Measurements from ENCODE around the gene GABARAP. TPM values are rescaled to one million over a fixed set of nuclear protein-coding genes. Genes with fewer than 3 reads are reported as not detected.

The GABARAP gene
- total and polyA plus RNA-seq, 2 of the 4 experiments (the other 2 are of a cell fraction) = 77.8 to 780 TPM

DNA sequence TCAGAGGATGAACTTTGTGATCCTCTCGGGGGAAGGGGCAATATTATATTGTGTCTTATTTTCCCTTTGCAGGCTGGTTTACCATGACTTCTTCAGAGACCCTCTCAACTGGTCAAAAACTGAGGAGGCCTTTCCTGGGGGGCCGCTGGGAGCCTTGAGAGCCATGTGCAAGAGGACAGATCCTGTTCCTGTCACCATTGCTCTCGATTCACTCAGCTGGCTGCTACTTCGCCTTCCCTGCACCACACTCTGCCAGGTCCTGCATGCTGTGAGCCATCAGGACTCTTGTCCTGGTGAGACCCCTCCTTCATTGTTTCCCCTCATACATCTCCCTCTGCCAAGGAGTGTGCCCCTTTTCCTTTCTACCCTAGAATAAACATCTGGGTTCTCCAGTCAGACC lies 12.3 kb upstream of the GABARAP start:
- in situ Hi-C loops (cut with MboI; ENCODE audit: low sequenced_read_pairs) = no loop called here
- ATAC-seq (ENCODE audit: low read depth) (no peak), DNase-seq (no peak)
- no peak overlapping the region for H2BK15ac ChIP-seq (ENCODE audit: low read depth, low read length)
- H3K23ac ChIP-seq (ENCODE audit: low read depth, low read length) = no peak overlapping the region
- no peak overlapping the region for H3K18ac ChIP-seq (ENCODE audit: low read depth, low read length)
- no peak overlapping the region for H2BK20ac ChIP-seq (ENCODE audit: low read depth, low read length)
- H3K79me1 ChIP-seq (ENCODE audit: low read depth in 1 of 2, low read length in 2 of 2) = peaks cover 7 to 33% of the 10 kb centered on the region in 2 experiments; a peak in 3 of 4 replicates
- H4K5ac ChIP-seq (ENCODE audit: low read depth, low read length) = no peak overlapping the region
- no peak overlapping the region for H3K4me2 ChIP-seq (ENCODE audit: low read depth, low read length)
- H3K4ac ChIP-seq (ENCODE audit: low read depth, low read length) = no peak overlapping the region
- POLR2A ChIA-PET (ENCODE audit: unreplicated experiment) = interaction anchor here (0.6 kb wide), 1 partner anchor 9 kb away, joined by 9 read pairs; no protein-coding TSS in a partner anchor
- H3K56ac ChIP-seq (ENCODE audit: extremely low read depth, insufficient read depth, low read length) = no peak overlapping the region
- H3K27ac ChIP-seq (ENCODE audit: insufficient read depth, low read length) = no peak overlapping the region
- H3K4me3 ChIP-seq (ENCODE audit: insufficient read depth, low read depth, low read length) = no peak overlapping the region
- no peak overlapping the region for H4K8ac ChIP-seq (ENCODE audit: low read depth in 2 of 2, low read length in 2 of 2)
- no peak overlapping the region for H2BK5ac ChIP-seq (ENCODE audit: low read depth, low read length, poor library complexity, severe bottlenecking)
- WGBS, 2 experiments (ENCODE audit: extremely low coverage in 2 of 2, insufficient read length in 1 of 2) = 86% methylated on average over 3 of the region's 4 CpGs; no CpG with 5 or more reads in 1 of the 2 experiments
- no peak overlapping the region for H4K91ac ChIP-seq (ENCODE audit: insufficient read depth, low read depth, low read length)
- H4K20me1 ChIP-seq (ENCODE audit: insufficient read depth, low read length) = no peaks in the 10 kb centered on the region
- peaks cover 30% of the 10 kb centered on the region for H3K36me3 ChIP-seq (ENCODE audit: control insufficient read depth, insufficient read depth, low read length)
- H2BK120ac ChIP-seq (ENCODE audit: low read depth, low read length) = no peak overlapping the region
- H2AK5ac ChIP-seq (ENCODE audit: low read depth, low read length) = no peak overlapping the region
- no peaks in the 10 kb centered on the region; the same call in none of the 2 replicates for H3K9me1 ChIP-seq (ENCODE audit: insufficient read depth, low read length)
- dilution Hi-C loops (cut with HindIII; ENCODE audit: low sequenced_read_pairs, unreplicated experiment) = no loop called here
- no peak overlapping the region for H3K9ac ChIP-seq (ENCODE audit: low read depth, low read length)
- CTCF ChIA-PET = no interaction called here
- no peak overlapping the region for H2AFZ ChIP-seq (replicated peaks; ENCODE audit: low read length, poor library complexity)
- intact Hi-C loops (cut with micrococcal nuclease) = no loop called here
- no peak overlapping the region for H3K14ac ChIP-seq (replicated peaks; ENCODE audit: low read depth, low read length)
- no peaks in the 10 kb centered on the region for H3K9me3 ChIP-seq (ENCODE audit: control insufficient read depth, insufficient read depth, low read length)
- BruUV-seq (replicated peaks) = no TSS peak
- H3K4me1 ChIP-seq (ENCODE audit: control insufficient read depth, insufficient read depth, low read length) = peaks cover 8% of the 10 kb centered on the region
- H2AK9ac ChIP-seq (replicated peaks; ENCODE audit: low read depth, low read length, poor library complexity) = no peak overlapping the region
- TF ChIP-seq SMC3 (IDR thresholded peaks at IDR 0.05; ENCODE audit: low read depth, low read length) = no peak
- TF ChIP-seq RAD21 (IDR thresholded peaks at IDR 0.05; ENCODE audit: low read length) = no peak
- TF ChIP-seq BHLHE40 (IDR thresholded peaks at IDR 0.05; ENCODE audit: low read depth, low read length) = no peak
- H3K27me3 ChIP-seq (ENCODE audit: control insufficient read depth, insufficient read depth, low read length) = no peaks in the 10 kb centered on the region

All from IMR-90 (cell line).